Ishikawa (cell line): ENCODE data around the gene SPATA9.

Experiments used
- CEBPB ChIP-seq: IDR thresholded peaks from 2 replicates; pipeline ENCODE4 v1.6.1; 2012
- CREB1 ChIP-seq: IDR thresholded peaks from 2 replicates; pipeline ENCODE4 v1.6.1; 2012; ENCODE audit warnings: low read depth
- EGR1 ChIP-seq: IDR thresholded peaks from 2 replicates; pipeline ENCODE4 v1.6.1; 2012
- EP300 ChIP-seq: IDR thresholded peaks from 2 replicates; pipeline ENCODE4 v1.6.1; 2012; ENCODE audit warnings: borderline replicate concordance
- NFIC ChIP-seq: IDR thresholded peaks from 2 replicates; pipeline ENCODE4 v1.6.1; 2012
- RAD21 ChIP-seq: IDR thresholded peaks from 2 replicates; pipeline ENCODE4 v1.6.1; 2012; ENCODE audit warnings: low read depth
- REST ChIP-seq: IDR thresholded peaks from 2 replicates; pipeline ENCODE4 v1.6.1; 2012; ENCODE audit warnings: low read depth, mild to moderate bottlenecking
- TAF1 ChIP-seq: IDR thresholded peaks from 2 replicates; pipeline ENCODE4 v1.6.1; 2012; ENCODE audit warnings: low read depth, mild to moderate bottlenecking
- TCF12 ChIP-seq: IDR thresholded peaks from 2 replicates; pipeline ENCODE4 v1.6.1; 2012; ENCODE audit warnings: low read depth
- TEAD4 ChIP-seq: IDR thresholded peaks from 2 replicates; pipeline ENCODE4 v1.6.1; 2012
- USF1 ChIP-seq: IDR thresholded peaks from 2 replicates; pipeline ENCODE4 v1.6.1; 2012
- YY1 ChIP-seq: IDR thresholded peaks from 2 replicates; pipeline ENCODE4 v1.6.1; 2012; ENCODE audit warnings: low read depth
- ZBTB7A ChIP-seq: IDR thresholded peaks from 2 replicates; pipeline ENCODE4 v1.6.1; 2012; ENCODE audit warnings: low read depth
- TF ChIP-seq, protein P1 (sequence below): IDR thresholded peaks from 2 replicates; pipeline ENCODE4 v1.6.1; 2012

DNA sequence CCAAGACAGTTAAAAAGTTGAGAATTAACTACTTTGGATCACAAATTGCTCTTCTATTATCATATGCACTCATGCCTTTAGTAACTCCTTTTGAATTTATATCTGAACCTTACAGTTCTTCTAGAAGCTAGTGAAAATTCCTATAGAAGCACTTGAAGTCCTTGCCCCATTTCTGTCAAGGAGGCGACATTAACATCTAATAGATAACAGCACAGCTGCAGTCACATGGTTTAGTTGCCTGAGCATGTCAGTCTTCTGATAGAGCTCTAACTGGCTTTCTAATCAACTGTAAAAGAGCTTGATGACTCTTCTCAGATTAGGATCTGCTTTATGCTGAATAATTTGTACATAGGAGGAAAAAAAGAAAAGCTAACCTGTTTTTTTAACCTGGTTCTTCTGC is 27.2 kb downstream of the SPATA9 start:
- TF ChIP-seq EP300 = no peak
- TF ChIP-seq, protein P1, sequence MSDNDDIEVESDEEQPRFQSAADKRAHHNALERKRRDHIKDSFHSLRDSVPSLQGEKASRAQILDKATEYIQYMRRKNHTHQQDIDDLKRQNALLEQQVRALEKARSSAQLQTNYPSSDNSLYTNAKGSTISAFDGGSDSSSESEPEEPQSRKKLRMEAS = no peak
- no peak for TF ChIP-seq YY1
- TF ChIP-seq REST = no peak
- TF ChIP-seq NFIC = no peak
- TF ChIP-seq USF1 = no peak
- TF ChIP-seq TEAD4 = no peak
- no peak for TF ChIP-seq EGR1
- no peak for TF ChIP-seq RAD21
- no peak for TF ChIP-seq CEBPB
- TF ChIP-seq TAF1 = no peak
- TF ChIP-seq CREB1 = no peak
- TF ChIP-seq ZBTB7A = no peak
- TF ChIP-seq TCF12 = no peak
